Osteocyte (in vitro differentiated cells): ENCODE results near the gene MUC4. TPM values are rescaled to one million over a fixed set of nuclear protein-coding genes. Genes with fewer than 3 reads are reported as not detected.
"Not testable (repeated sequence)": the region's sequence is repeated elsewhere in the genome, so short reads cannot be mapped to it uniquely, and the experiment has no call there.

Experiments used
- DNase-seq: peaks from one replicate; pipeline ENCODE4 v3.0.0; 2021; ENCODE audit warnings: mixed read lengths; ENCODE audit not compliant: unreplicated experiment; ENCODE audit errors: extremely low spot score
- H3K27ac Mint-ChIP-seq: one replicate; pipeline ENCODE4 v1.8.0; 2021; ENCODE audit warnings: mild to moderate bottlenecking, mixed read lengths; ENCODE audit not compliant: unreplicated experiment
- H3K27me3 Mint-ChIP-seq: one replicate; pipeline ENCODE4 v1.8.0; 2021; ENCODE audit warnings: mixed read lengths; ENCODE audit not compliant: unreplicated experiment
- H3K36me3 Mint-ChIP-seq: one replicate; pipeline ENCODE4 v1.8.0; 2021; ENCODE audit warnings: mixed read lengths; ENCODE audit not compliant: unreplicated experiment
- H3K4me1 Mint-ChIP-seq: one replicate; pipeline ENCODE4 v1.8.0; 2021; ENCODE audit warnings: mixed read lengths; ENCODE audit not compliant: unreplicated experiment
- H3K4me3 Mint-ChIP-seq: one replicate; pipeline ENCODE4 v1.8.0; 2021; ENCODE audit warnings: mild to moderate bottlenecking, moderate library complexity, mixed read lengths; ENCODE audit not compliant: unreplicated experiment
- H3K9me3 Mint-ChIP-seq: one replicate; pipeline ENCODE4 v1.8.0; 2021; ENCODE audit warnings: mixed read lengths; ENCODE audit not compliant: unreplicated experiment
- CTCF ChIP-seq: fragments of 200-600 bp; sonication (generic); IDR thresholded peaks from 2 replicates; pipeline ENCODE4 v1.5.0; 2021; ENCODE audit warnings: antibody characterized with exemption, mild to moderate bottlenecking, moderate library complexity
- total RNA-seq: library from RNA; stranded (reverse); gene quantifications from 2 replicates; pipeline ENCODE4 v1.2.1, GENCODE V29; 2021

MUC4 gene
- total RNA-seq, 1 donor from 2014 or later = not detected

GRCh38 chr3:195788711-195789581, 22.8 kb downstream of the MUC4 start:
- peaks cover 22% of the 10 kb centered on the region for H3K27me3 Mint-ChIP-seq
- no peaks in the 10 kb centered on the region for H3K4me1 Mint-ChIP-seq
- DNase-seq = no peak
- TF ChIP-seq CTCF = no peak
- no peaks in the 10 kb centered on the region for H3K36me3 Mint-ChIP-seq
- no peak overlapping the region for H3K4me3 Mint-ChIP-seq
- no peak overlapping the region for H3K27ac Mint-ChIP-seq
- peaks cover 27% of the 10 kb centered on the region for H3K9me3 Mint-ChIP-seq

GRCh38 chr3:195785781-195786405, 25.8 kb downstream of the MUC4 start:
- not testable (repeated sequence) for H3K4me3 Mint-ChIP-seq, H3K27ac Mint-ChIP-seq, H3K4me1 Mint-ChIP-seq, H3K36me3 Mint-ChIP-seq, DNase-seq
- Mint-ChIP-seq H3K9me3 (peaks cover 39% of the 10 kb centered on the region), H3K27me3 (peaks cover 10% of the 10 kb centered on the region)

- H3K9me3 Mint-ChIP-seq = peaks cover 40% of the 10 kb centered on the region
- H3K27ac Mint-ChIP-seq, H3K4me3 Mint-ChIP-seq, H3K27me3 Mint-ChIP-seq, DNase-seq, H3K4me1 Mint-ChIP-seq, H3K36me3 Mint-ChIP-seq: not testable (repeated sequence)
These were observed 27.7 kb downstream of the MUC4 start for GRCh38 chr3:195784031-195784430.

- not testable (repeated sequence) for H3K27me3 Mint-ChIP-seq, DNase-seq, H3K4me1 Mint-ChIP-seq, H3K27ac Mint-ChIP-seq, H3K4me3 Mint-ChIP-seq, H3K36me3 Mint-ChIP-seq
- H3K9me3 Mint-ChIP-seq = peaks cover 36% of the 10 kb centered on the region
These were observed 30.5 kb downstream of the MUC4 start for GRCh38 chr3:195781236-195781635.

- no peak overlapping the region for H3K4me3 Mint-ChIP-seq
- no peaks in the 10 kb centered on the region for H3K36me3 Mint-ChIP-seq
- no peaks in the 10 kb centered on the region for H3K27me3 Mint-ChIP-seq
- no peak overlapping the region for H3K27ac Mint-ChIP-seq
- DNase-seq = no peak
- no peak for TF ChIP-seq CTCF
- peaks cover 14% of the 10 kb centered on the region for H3K9me3 Mint-ChIP-seq
- H3K4me1 Mint-ChIP-seq = no peaks in the 10 kb centered on the region
These were observed 33.8 kb downstream of the MUC4 start for GRCh38 chr3:195777975-195778374.

- H3K36me3 Mint-ChIP-seq = no peaks in the 10 kb centered on the region
- H3K27me3 Mint-ChIP-seq = no peaks in the 10 kb centered on the region
- H3K4me1 Mint-ChIP-seq = no peaks in the 10 kb centered on the region
- no peak overlapping the region for H3K27ac Mint-ChIP-seq
- no peak overlapping the region for H3K4me3 Mint-ChIP-seq
- no peak for DNase-seq
- peak; percentile 50 for TF ChIP-seq CTCF
- no peaks in the 10 kb centered on the region for H3K9me3 Mint-ChIP-seq
These were observed 36.8 kb downstream of the MUC4 start for GRCh38 chr3:195774917-195775316.
